ENCODE measurements around the gene CSAG2.
"Not testable (repeated sequence)": the region's sequence is repeated elsewhere in the genome, so short reads cannot be mapped to it uniquely, and the experiment has no call there.

DNA sequence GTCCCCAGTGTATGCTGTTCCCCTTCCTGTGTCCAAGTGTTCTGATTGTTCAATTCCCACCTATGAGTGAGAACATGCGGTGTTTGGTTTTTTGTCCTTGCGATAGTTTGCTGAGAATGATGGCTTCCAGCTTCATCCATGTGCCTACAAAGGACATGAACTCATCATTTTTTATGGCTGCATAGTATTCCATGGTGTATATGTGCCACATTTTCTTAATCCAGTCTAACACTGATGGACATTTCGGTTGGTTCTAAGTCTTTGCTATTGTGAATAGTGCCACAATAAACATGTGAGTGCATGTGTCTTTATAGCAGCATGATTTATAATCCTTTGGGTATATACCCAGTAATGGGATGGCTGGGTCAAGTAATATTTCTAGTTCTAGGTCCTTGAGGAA, 34.4 kb downstream of the CSAG2 start:
- not testable (repeated sequence) for TF ChIP-seq TAF1 (IDR thresholded peaks at IDR 0.05; ENCODE audit: borderline replicate concordance, low read depth, low read length); POLR2A (IDR thresholded peaks at IDR 0.05; ENCODE audit: low read depth, low read length)

Measured in GM12892 (cell line).